ENCODE measurements around the gene AKAIN1.

DNA sequence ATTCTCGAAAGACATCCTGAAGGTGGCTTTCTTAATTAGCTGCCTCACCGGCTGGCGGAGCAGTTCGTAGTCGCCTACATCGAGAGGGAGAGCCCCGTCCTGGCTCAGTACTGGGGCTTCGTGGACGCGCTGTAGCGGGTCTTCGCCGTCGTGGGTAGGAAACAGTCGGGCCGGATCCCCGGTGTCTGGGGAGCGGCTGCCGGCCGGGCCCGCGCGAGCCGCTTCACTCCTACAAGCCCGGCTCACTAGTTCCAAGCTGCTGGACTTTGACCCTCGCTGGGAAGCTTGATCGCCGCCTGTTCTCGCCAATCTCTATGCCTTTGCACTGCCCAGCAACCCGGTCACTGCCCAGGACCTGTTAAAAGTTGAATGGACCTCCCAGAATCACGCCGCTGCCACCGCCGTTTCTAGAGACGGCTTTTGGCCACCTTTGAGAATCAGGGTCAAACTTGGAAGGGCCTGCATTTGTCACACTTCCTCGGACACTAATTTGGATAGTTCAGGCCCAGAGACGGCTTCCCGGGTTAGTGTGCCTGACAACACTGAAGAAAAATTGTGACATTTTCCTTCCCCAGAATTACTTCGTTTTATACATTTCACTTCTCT, 41.4 kb upstream of the AKAIN1 start:
- TF ChIP-seq, protein P1, sequence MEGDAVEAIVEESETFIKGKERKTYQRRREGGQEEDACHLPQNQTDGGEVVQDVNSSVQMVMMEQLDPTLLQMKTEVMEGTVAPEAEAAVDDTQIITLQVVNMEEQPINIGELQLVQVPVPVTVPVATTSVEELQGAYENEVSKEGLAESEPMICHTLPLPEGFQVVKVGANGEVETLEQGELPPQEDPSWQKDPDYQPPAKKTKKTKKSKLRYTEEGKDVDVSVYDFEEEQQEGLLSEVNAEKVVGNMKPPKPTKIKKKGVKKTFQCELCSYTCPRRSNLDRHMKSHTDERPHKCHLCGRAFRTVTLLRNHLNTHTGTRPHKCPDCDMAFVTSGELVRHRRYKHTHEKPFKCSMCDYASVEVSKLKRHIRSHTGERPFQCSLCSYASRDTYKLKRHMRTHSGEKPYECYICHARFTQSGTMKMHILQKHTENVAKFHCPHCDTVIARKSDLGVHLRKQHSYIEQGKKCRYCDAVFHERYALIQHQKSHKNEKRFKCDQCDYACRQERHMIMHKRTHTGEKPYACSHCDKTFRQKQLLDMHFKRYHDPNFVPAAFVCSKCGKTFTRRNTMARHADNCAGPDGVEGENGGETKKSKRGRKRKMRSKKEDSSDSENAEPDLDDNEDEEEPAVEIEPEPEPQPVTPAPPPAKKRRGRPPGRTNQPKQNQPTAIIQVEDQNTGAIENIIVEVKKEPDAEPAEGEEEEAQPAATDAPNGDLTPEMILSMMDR (IDR thresholded peaks at IDR 0.05) = no peak
- TF ChIP-seq POLR2AphosphoS5 (IDR thresholded peaks at IDR 0.05) (no peak), EP300 (IDR thresholded peaks at IDR 0.05) (no peak)
